Regular cardiac myocyte (primary cell): ENCODE results near the gene RPS29. TPM values are rescaled to one million over a fixed set of nuclear protein-coding genes. Genes with fewer than 3 reads are reported as not detected.

Experiments
- total RNA-seq: library from RNA; depleted of rRNA; stranded (reverse); fragments of >200 nt; gene quantifications from 2 replicates; pipeline ENCODE4 v1.2.3, GENCODE V29; 2014

The RPS29 gene
- total RNA-seq, result 2,207 and 3,333 TPM in 2 replicates

GRCh38 chr14:49585803-49586672, at the start of gene RPS29:
TSS of gene RPS29 (minus strand) at chr14:49586380. CDS start at chr14:49586346, 34 bp downstream.

GRCh38 chr14:49634547-49635334, 48.6 kb upstream of the RPS29 start, which contains the start of gene DNAAF2:
TSS of gene DNAAF2 (minus strand) at chr14:49635244. CDS start at chr14:49635149, 95 bp downstream.

GRCh38 chr14:49620182-49621113, 34.3 kb upstream of the RPS29 start, which contains the start of the genes MGAT2 and RPL36AL:
TSS of gene MGAT2 (plus strand) at chr14:49620799. CDS start at chr14:49621269, 470 bp downstream.
TSS of gene RPL36AL (minus strand) at chr14:49620626. CDS start at chr14:49619104, 1,522 bp downstream.

DNA sequence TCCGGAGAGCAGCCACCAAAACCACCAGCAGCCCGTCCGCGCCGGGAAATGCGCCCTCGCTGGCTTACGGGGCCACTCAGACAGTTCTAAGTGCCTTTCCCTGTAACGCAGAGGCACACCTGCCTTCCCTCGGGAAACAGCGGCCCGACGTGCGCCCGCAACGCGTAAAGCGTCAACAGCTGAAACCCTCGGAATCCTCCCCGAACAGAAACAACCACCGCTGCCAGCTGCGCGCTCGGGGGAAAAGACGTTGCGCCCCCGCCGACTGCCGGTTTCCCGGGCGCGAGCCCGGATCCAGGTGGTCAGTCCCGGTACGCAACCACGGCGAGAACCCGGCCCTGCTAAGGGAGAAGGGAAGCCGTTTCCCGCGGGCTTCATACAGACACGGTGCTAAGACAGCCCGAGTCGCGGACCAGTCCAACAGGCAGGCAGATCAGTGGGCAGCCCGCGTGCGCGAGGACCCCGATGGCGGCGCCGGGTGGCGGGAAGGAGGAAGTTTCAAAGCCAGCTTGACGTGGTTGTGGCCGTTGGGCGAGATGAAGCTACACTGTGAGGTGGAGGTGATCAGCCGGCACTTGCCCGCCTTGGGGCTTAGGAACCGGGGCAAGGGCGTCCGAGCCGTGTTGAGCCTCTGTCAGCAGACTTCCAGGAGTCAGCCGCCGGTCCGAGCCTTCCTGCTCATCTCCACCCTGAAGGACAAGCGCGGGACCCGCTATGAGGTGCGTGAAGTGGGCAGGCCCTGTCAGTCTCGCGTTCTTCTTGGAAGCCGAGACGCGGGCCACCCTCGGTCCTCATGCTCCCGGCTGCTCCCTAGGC, 12.5 kb upstream of the RPS29 start, which contains the start of gene LRR1:
Gene LRR1, plus strand, starts transcription at position 456 of the 816 bp plus-strand sequence. Its CDS starts 81 bp downstream, at position 537.

Other genes with a start within 250 kb of the RPS29 start
- 11.0 and 33.4 TPM in 2 replicates for gene LRR1, start 12.6 kb upstream of the RPS29 start, total RNA-seq
- 257 and 303 TPM in 2 replicates for gene RPL36AL, start 34.2 kb upstream of the RPS29 start, total RNA-seq
- gene MGAT2, start 34.4 kb upstream of the RPS29 start, total RNA-seq, result 90.8 and 122 TPM in 2 replicates
- 8.7 and 11.7 TPM in 2 replicates for gene DNAAF2, start 48.9 kb upstream of the RPS29 start, total RNA-seq
- gene POLE2, start 101.8 kb upstream of the RPS29 start, total RNA-seq, result 3.4 and 18.8 TPM in 2 replicates
- 1.9 and 5.6 TPM in 2 replicates for gene KLHDC1, start 106.7 kb upstream of the RPS29 start, total RNA-seq
- 46.6 and 74.1 TPM in 2 replicates for gene KLHDC2, start 181.8 kb upstream of the RPS29 start, total RNA-seq